Breast epithelium (tissue), 3 donors: Measurements from ENCODE around the gene CCDC17.

Experiments used
- CTCF ChIP-seq, 3 donors: fragments of 450-650 bp; IDR thresholded peaks; one replicate each; pipeline ENCODE4 v1.5.1; 2016 to 2017; ENCODE audit warnings: antibody characterized with exemption in 3 of 3, mild to moderate bottlenecking in 3 of 3, moderate library complexity in 3 of 3
- POLR2AphosphoS5 ChIP-seq, 3 donors: sonication (generic); formaldehyde crosslinking; IDR thresholded peaks; one replicate each; pipeline ENCODE4 v1.6.1; 2017; ENCODE audit warnings: antibody characterized with exemption in 3 of 3

- no peak for TF ChIP-seq CTCF (IDR thresholded peaks at IDR 0.05)
- no peak for TF ChIP-seq POLR2AphosphoS5 (IDR thresholded peaks at IDR 0.05)
Measured at GRCh38 chr1:45656573-45657226, 32.8 kb upstream of the CCDC17 start.
